GM18502 (cell line): Measurements from ENCODE around the gene ARL15.

Experiments
- ATAC-seq: cut with Tn5 transposase; IDR thresholded peaks from one replicate; pipeline ENCODE4 v1.9.1; 2021; ENCODE audit warnings: mild to moderate bottlenecking; ENCODE audit not compliant: unreplicated experiment, poor library complexity

ARL15 gene

GRCh38 chr5:53970475-53970874 is 339.9 kb downstream of the ARL15 start:
- no peak for ATAC-seq

- ATAC-seq: no peak
Observed at GRCh38 chr5:53969176-53969730, 341.1 kb downstream of the ARL15 start.

DNA sequence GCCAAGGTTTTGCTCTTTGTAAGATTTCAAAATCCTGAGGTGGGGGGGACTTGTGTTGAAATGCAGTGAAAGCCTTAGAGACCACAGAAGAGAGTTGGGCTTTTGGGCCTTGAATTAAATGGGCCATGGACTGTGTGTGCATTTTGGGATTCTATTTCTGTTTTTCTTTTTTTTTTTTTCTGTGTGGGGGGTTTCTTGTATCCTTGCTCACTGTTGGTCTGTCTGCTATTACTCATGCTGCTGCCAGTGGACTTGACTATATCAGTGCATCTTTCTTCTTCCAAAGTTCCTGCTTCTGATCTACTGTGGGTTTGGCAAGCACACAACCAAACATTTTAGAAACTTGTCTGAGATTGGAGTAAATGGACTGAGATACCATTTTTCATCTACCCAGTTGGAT is 344.9 kb downstream of the ARL15 start:
- ATAC-seq: no peak

GRCh38 chr5:53963958-53964357 is 346.4 kb downstream of the ARL15 start:
- ATAC-seq: no peak

- ATAC-seq: no peak
Observed at GRCh38 chr5:53962306-53962705, 348.1 kb downstream of the ARL15 start.

GRCh38 chr5:53956632-53957031 is 353.7 kb downstream of the ARL15 start:
- ATAC-seq: no peak

DNA sequence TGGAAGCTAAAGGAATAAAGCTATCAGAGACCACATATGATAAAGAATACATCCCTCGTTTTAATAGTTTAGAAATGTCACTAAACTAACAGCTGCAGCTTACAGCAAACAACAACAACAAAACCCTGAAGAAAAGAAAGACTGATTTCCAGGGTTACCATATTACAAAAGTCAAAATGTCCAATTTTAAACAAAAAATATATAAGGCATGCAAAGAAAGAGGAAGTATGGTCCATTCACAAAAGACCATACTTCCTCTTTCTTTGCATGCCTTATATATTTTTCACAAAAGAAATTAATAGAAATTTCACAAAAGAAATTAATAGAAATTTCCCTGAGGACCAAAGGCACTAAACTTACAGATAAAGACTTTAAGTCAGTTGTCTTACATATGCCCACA is 354.2 kb downstream of the ARL15 start:
- no peak for ATAC-seq

DNA sequence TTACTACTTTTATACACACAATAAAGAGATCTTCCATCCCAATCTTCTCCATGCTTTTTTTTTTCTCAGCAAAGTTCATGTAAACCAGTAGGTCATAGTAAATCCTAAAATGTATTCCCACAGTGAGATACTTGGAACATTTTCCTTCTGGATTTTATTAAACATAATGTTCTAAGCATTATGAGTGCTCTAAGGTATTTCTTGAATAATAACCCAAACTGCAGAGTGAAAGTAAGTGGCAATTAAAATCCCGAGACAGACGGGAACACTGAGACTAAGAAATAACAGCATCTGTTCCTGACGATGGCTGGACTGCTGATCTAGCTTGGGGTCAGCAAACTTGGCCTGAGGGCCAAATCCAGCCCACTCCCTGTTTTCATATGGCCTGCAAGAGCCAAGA is 359.8 kb downstream of the ARL15 start:
- ATAC-seq: no peak

- no peak for ATAC-seq
Observed at GRCh38 chr5:53948598-53948997, 361.8 kb downstream of the ARL15 start.

DNA sequence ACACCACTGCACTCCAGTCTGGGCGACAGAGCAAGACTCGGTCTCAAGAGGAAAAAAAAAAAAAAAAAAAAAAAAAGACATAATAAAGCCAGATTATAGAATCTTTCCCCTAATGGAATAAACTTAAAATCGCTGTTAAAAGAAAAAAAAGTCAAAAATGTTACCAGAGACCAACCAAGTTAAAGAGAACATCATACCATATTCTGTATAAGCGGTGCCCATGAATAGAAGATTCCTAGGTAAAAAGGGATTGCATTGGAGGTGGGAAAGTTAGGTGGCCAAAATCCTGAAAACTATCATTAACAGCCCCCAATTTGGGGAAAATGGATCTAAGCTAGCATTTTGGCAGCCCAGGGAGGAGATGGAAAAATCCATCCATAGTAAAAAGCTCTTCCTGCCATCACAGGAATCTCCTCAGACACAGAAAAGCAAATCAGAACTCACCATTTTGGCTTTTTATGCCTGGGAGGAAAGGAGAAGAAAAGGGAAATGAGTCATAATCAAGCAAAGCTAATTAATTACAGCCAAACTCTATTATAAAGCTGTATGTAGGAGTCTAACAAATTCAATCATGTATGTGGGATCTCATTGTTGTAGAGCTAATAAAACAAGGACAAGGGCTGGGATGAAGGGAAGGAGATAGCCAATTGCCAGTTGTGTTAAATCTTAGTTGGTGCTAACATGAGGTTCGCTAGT is 363.8 kb downstream of the ARL15 start:
- ATAC-seq: no peak

- ATAC-seq: no peak
Observed at GRCh38 chr5:53944981-53945380, 365.4 kb downstream of the ARL15 start.

GRCh38 chr5:53943938-53944337 is 366.4 kb downstream of the ARL15 start:
- ATAC-seq: no peak

DNA sequence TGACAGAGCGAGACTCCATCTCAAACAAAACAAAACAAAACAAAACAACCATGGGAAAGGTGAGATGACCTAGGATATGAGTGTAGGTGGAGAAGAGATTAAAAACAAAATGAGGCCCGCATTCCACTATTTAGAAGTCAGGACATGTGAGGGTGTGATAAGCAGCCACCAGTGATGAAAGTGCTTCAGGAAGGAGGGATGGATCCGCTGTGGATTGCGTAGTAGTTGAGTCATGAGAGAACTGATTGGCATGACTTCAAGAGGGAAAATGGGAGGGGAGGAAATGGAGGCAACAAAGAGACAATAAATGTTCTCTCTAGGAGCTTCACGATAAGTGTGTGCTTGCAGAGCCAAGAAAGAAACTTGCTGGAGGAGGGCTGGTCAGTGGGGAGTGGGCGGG is 367.6 kb downstream of the ARL15 start:
- no peak for ATAC-seq

GRCh38 chr5:53940921-53941320 is 369.5 kb downstream of the ARL15 start:
- no peak for ATAC-seq

- no peak for ATAC-seq
Observed at GRCh38 chr5:53937467-53937866, 372.9 kb downstream of the ARL15 start.

DNA sequence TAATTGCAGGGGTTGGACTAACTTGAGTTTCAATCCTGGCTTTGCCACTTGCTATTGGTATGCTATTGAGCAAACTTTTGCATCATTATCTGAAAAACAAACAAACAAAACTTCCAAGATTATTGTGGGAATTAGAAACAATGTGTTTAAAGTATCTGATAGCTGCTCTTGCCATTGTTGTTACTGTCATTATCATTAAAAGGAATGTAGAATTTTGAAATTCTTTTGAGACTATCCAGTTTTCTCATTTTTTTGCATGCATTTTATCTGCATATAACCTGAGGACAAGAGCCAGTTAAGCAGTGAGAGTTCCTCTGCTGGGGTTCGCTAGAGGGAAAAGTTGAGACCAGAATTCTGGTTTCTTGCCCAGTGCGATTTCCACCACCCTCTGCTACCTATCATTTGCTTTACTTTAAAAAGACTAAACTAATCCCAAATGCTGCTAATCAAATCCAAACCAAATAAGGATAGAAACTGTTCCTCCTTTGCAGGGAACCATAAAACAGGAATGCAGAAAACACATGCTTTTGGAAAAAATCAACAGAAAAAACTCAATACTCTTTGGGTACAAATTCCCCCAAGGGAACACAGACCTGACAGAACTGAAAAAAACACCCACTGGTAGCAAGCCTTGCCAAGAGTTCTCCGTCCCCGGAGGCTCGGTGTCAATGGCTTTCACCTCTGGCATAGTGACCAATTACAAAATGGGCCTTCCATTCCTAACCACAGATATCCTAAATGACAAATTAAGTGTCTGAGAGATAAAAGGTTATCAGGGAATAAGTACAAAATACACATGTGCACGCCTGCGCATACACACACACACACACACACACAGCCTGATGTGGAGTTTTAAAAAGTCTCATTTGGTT is 373.7 kb downstream of the ARL15 start:
- ATAC-seq: no peak

DNA sequence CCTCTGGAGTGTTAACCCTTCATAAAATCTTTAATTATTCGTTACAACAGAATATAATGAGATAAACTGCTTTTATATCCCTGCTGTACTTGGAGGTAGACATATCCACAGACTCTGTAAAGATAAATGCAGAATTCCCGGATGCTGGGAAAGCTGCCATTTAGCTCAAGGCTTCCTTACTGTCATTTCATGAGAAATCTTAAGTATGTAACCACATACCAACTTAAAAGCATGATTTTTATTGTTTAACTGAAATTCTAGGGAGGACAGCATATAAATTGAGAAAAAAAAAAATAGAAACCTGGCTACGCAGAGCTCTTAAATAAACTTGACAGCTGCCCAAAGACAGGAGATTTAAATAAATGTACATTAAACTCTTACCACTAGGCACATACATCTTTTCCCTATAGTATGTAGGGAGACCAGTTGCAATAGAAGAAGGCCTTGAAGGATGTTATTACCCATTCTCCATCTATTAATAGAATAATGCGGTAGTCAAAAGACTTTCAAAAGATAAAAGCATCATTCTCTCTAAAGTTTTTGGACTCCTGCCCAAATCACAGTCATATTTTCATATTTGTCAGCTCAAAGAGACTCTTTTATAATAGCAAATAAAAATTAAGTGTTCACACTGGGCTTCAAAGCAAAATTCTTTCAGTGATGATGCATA is 376.1 kb downstream of the ARL15 start:
- no peak for ATAC-seq

GRCh38 chr5:53932351-53932750 is 378.0 kb downstream of the ARL15 start:
- no peak for ATAC-seq

- ATAC-seq: no peak
Observed at GRCh38 chr5:53930457-53930856, 379.9 kb downstream of the ARL15 start.

DNA sequence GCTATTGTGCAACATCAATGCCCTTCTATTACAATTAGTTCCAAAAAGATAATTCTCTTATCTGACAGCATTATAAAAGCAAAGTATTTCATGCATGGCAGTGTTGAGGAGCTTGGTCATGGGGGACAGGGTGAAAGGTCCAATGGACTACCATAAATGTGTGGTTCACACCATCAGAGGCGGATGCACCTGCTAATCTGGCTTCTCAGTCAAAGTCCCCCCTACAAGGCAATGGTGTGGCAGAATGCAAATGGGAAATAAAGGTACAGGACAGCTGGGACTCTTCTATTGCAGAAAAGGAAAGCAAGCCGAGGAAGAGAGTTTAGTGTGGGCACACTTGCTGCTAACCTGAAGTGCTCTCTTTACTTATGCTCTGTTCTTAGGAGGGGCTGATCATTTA is 380.8 kb downstream of the ARL15 start:
- ATAC-seq: no peak

- no peak for ATAC-seq
Observed at GRCh38 chr5:53929152-53929551, 381.2 kb downstream of the ARL15 start.
